MG63 (cell line): Measurements from ENCODE around the gene EFNA5. TPM values are rescaled to one million over a fixed set of nuclear protein-coding genes. Genes with fewer than 3 reads are reported as not detected.
A peak's percentile ranks its signal among the peaks of the same experiment; 100 is the strongest.

Source experiments
- DNase-seq: peaks from one replicate; pipeline ENCODE4 v3.0.0-alpha.2; 2020
- H3K27me3 ChIP-seq: fragments of 250-450 bp; sonication (Bioruptor Pico); 2 replicates; pipeline ENCODE4 v1.5.1; 2020; ENCODE audit warnings: mild to moderate bottlenecking, moderate library complexity
- H3K36me3 ChIP-seq: fragments of 250-450 bp; sonication (Bioruptor Pico); 2 replicates; pipeline ENCODE4 v1.5.1; 2020; ENCODE audit warnings: mild to moderate bottlenecking, moderate library complexity
- H3K4me3 ChIP-seq: fragments of 250-450 bp; sonication (Bioruptor Pico); 2 replicates; pipeline ENCODE4 v1.5.1; 2020; ENCODE audit warnings: mild to moderate bottlenecking, moderate library complexity
- H3K9me3 ChIP-seq: fragments of 250-450 bp; sonication (Bioruptor Pico); 2 replicates; pipeline ENCODE4 v1.5.1; 2020; ENCODE audit warnings: mild to moderate bottlenecking, moderate library complexity
- total RNA-seq: library from RNA; depleted of rRNA; stranded (reverse); fragments of >200 nt; shearing (Covaris generic); gene quantifications from 2 replicates; pipeline ENCODE4 v1.2.3, GENCODE V29; 2014; ENCODE audit warnings: low replicate concordance

The EFNA5 gene
- total RNA-seq, 1 experiment from 2014 or later: 0.56 TPM

DNA sequence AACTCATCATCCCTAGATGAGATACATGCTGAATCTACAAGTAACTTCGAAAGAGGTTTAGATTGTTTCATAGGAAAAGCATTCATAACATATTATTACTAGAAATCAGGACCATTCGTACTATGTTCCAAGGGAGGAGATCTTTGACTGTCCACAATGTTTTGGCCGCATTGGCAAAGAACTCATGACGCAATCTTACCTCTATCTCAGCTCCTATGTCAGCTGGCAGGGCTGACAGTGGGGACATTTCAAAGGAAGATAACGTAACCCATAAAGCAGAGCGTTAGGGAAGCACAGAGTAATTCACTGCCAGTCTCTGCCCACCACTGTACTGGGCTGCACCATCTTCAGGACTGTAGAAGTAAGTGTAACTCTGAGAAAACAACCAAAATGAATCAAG is 69.7 kb downstream of the EFNA5 start:
- H3K36me3 ChIP-seq: no peaks in the 10 kb centered on the region
- H3K9me3 ChIP-seq: no peaks in the 10 kb centered on the region
- DNase-seq: no peak
- H3K27me3 ChIP-seq: no peaks in the 10 kb centered on the region
- no peak overlapping the region for H3K4me3 ChIP-seq

DNA sequence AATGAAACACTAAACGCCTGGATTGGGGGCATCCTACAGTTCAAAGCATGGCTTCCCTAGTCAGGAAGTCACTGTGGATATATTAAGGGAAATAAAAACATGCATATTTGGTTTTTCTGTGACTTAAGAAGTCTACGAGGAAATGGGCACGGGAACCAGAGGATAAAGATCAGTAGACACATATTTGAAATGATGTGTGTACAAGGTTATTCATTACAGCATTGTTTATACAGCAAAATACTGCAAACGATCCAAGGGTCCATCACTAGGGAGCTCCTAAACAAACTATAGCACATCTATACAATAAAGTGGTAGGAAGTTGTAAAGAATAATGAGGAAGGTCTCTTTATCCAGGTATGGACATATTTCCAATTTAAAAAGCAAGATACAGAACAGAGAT is 71.8 kb downstream of the EFNA5 start:
- H3K9me3 ChIP-seq: no peaks in the 10 kb centered on the region
- H3K4me3 ChIP-seq: no peak overlapping the region
- H3K36me3 ChIP-seq: no peaks in the 10 kb centered on the region
- no peaks in the 10 kb centered on the region for H3K27me3 ChIP-seq
- no peak for DNase-seq

DNA sequence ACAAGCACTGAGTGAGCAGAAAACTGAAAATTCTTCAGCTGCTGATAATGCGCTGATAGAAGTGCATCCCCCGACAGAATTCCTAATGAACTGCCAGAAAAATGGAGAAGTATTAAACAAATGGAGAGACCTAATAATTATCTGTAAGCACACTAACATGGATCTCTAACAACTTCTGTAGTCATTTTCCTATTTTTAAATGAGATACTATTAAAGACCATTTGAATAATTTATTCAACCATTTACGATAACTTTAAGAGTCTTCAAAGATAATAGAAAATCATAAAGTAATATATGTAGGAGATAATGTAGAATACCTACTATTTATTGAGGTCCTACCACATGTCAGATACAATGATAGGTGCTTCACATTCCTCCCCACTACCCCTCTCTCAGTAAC is 72.9 kb downstream of the EFNA5 start:
- no peak for DNase-seq
- Histone ChIP-seq H3K4me3 (no peak overlapping the region), H3K36me3 (no peaks in the 10 kb centered on the region), H3K9me3 (no peaks in the 10 kb centered on the region), H3K27me3 (no peaks in the 10 kb centered on the region)

DNA sequence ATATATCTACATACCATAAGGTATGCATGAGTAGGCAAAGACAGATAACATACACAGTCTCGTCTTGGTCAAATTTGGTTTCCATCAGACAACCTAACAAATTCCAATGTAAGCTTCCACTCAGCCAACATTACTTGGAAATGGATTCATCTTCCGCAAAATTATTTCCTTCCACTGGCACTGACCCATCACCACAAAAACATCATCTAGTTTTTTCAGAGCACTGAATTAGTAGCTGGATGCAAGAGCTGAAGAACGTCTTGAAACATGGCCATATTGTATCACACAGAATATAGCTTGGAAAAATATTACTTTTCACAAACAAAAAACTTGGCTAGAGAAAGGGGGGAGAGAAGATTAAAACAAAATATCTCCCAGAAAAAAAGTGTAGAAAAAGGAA is 73.5 kb downstream of the EFNA5 start:
- Histone ChIP-seq H3K4me3 (no peak overlapping the region), H3K36me3 (no peaks in the 10 kb centered on the region), H3K9me3 (no peaks in the 10 kb centered on the region), H3K27me3 (no peaks in the 10 kb centered on the region)
- DNase-seq: no peak

DNA sequence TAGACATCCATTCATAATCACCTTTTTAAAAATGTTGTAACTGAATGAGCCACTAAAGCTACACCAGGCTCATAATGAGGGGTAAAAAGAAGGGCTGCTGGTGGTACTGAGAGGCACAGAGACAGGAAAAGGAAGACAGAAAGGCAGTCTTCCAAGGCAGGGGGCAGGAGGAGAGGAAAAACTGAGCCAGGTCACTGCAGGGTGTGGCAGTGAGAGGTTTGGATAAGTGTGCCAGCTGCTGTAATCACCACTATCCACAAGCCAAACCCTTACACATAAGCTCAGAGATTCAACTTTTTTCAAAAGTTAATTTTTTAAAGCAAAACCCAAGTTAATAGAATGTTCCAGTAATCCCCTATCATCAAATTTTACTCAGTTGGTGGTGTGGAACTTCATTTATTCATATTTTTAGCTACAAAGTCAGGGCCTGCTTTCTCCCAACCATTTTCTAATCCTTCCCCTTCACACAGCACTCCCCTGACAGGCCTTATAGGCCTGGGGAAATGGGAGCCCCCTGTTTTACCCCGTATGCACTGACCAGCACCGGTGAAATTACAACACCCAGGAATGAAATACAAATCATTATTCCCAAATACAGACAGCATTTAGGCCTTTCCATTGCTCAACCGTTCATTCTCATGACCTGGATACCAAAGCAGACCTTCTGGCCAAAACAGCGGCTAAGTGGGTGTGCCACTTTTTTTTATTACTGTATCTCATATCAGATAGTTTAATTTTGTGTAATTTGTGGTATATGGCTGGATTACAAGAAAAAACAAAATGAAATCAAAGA is 76.3 kb downstream of the EFNA5 start:
- no peaks in the 10 kb centered on the region for H3K36me3 ChIP-seq
- H3K9me3 ChIP-seq: no peaks in the 10 kb centered on the region
- H3K4me3 ChIP-seq: no peak overlapping the region
- peak; percentile 83 for DNase-seq
- no peaks in the 10 kb centered on the region for H3K27me3 ChIP-seq

- H3K27me3 ChIP-seq: no peaks in the 10 kb centered on the region
- no peak overlapping the region for H3K4me3 ChIP-seq
- DNase-seq: no peak
- no peaks in the 10 kb centered on the region for H3K36me3 ChIP-seq
- no peaks in the 10 kb centered on the region for H3K9me3 ChIP-seq
These were observed 77.7 kb downstream of the EFNA5 start for GRCh38 chr5:107593009-107593408.

DNA sequence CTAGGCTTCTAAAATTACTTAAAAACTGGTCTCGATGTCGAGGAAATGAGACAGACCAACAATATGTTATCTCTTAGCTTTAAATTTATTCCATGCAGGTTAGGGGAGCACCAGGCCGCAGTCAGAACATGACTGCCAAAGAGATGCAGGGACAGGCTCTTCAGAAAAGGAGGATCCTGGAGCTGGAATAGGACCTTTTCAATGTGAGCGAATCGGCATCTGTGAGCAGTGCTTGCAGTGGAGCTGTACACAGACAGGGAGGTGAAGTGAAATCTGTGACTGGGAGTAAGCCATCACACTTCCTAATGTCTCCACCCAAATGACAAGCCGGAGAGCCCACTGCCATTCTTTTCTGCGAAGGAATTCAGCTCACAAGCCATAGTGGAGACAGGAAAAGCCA is 78.2 kb downstream of the EFNA5 start:
- H3K27me3 ChIP-seq: no peaks in the 10 kb centered on the region
- no peaks in the 10 kb centered on the region for H3K36me3 ChIP-seq
- no peaks in the 10 kb centered on the region for H3K9me3 ChIP-seq
- no peak for DNase-seq
- H3K4me3 ChIP-seq: no peak overlapping the region

DNA sequence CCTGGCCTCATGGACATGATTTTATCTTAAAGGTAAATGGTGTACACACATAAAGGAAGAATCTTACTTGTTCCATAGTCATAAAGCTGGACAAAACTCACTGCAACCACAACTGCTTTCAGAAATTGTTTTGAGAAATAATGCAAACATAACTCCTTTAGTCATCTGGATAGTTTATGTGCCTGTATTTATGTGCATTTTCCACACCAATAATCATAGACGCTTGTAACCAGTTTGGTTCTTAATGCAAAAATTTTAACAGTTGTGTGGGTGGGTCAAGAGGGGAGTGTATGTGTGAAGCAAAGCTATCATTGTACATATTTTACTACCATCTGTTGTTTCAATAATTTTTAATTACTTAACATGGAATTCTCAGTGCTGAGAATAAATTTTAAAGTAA is 80.1 kb downstream of the EFNA5 start:
- Histone ChIP-seq H3K9me3 (no peaks in the 10 kb centered on the region), H3K36me3 (no peaks in the 10 kb centered on the region), H3K4me3 (no peak overlapping the region), H3K27me3 (no peaks in the 10 kb centered on the region)
- DNase-seq: no peak

DNA sequence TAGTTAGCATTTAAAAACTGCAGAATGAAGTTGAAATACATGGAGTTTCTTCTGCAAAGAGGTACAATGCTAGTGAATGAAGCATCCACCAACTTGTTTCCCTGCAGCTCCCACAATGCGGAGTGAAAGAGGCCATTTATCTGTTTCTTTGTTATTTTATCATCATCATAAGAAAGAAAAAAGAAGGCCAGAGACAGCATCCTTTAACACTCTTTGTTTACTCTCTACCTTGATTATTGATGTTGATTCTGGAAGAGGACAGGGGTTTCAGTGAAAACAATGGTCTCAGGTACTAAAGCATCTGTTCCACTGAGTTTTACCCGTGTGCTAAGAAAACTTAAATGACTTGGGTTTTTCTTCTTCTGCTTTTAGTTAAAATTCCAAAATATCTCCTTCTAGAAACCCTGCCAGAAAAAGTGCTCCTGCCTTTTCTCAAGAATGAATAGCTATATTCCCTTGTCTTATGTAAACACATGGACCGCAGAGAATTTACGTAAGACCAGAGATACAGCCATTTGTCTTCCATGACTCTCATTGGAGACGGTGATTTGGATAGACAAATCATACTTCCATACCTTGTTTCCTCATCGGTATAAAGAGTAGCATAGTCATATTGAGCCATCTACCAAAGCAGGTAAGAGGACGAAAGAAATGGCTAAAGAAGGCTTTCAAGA is 81.1 kb downstream of the EFNA5 start:
- DNase-seq: no peak
- no peak overlapping the region for H3K4me3 ChIP-seq
- H3K36me3 ChIP-seq: no peaks in the 10 kb centered on the region
- no peaks in the 10 kb centered on the region for H3K9me3 ChIP-seq
- H3K27me3 ChIP-seq: no peaks in the 10 kb centered on the region

DNA sequence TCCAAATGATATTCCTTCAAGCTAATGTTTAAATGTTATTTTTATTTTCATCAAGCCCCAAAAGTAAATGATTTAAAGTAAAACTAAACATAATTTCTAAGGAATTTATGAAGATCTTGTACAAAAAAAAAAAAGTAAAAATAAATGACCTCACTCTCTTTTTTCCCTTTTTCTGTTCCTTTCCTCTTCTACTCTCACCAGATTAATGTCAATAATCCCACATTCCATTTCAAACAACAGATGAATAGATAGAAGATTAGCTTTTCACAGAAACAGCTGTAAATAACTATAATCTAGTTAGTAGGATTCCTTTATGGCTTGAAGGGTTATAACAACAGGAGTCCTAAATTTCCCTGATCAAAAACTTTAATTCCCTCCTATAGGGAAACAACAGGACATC is 88.1 kb downstream of the EFNA5 start:
- no peak for DNase-seq
- H3K9me3 ChIP-seq: no peaks in the 10 kb centered on the region
- no peak overlapping the region for H3K4me3 ChIP-seq
- no peaks in the 10 kb centered on the region for H3K27me3 ChIP-seq
- no peaks in the 10 kb centered on the region for H3K36me3 ChIP-seq

DNA sequence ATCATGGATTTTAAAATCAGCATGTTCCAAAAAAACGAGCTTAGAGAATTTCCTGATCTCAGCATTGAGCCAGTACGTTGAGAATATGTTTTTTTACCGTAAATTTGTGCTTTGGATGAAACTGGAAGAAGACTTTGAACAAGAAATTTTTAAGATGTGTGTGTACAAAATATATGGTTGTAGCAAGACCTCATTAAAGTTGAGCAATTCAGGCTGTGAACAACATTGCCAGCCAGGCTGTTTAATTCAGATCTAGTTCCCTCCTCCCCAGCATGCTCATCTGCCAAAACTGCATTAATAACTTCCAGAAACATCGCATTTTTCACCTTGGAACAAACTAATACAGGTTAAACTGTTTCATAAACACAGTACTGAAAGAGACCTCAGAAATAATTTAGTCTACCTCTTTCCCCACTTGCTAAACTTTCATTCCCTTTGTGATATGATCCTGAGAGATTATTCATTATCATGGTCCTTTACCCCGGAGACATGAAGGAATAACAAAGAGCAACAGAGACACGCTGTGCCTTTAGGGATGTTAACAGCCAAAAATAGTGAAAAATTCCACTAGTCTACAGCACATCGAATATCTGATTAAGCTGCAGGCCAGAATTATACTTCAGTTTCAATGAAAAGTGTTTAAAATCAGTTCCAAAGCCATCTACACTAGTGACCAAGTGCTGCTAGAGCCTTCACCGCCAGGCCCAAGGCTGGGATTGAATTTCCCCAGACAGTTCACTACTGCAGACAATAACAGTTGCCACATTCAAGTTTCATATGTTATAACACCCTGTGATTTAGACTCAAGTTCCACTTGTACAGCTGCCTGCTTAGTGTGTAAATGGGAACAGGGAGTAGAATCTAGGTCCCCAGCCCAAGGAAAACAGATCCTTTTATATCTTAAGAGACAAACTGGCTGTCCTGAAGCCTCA is 89.6 kb downstream of the EFNA5 start:
- Histone ChIP-seq H3K36me3 (no peaks in the 10 kb centered on the region), H3K9me3 (no peaks in the 10 kb centered on the region), H3K4me3 (no peak overlapping the region), H3K27me3 (no peaks in the 10 kb centered on the region)
- DNase-seq: no peak

DNA sequence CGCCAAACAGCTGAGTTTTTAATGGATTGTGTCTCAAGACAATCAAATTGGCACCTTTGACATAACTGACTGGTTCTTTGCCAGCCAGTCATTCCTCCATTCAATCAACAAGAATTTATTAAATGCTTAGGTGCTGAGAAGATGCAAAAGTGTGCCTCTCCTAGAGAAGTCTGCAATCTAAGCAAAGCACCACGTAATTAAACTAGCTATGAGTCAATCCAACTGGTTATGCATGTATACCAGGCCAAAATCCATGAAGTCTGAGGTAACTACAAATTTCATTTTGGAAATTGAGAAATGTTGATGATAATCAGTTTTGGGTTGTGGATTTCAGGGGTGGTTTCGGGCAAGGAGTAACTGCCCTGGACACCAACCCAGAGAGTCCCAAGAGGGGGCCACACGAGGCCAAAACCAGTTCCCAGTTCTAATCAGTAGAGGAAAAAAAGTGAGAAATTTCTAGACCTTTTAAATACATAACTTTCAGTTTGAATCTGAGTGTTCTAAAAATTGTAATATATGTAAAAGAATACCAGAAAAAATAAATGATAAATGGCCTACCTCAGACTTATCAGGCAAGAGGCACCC is 92.6 kb downstream of the EFNA5 start:
- no peaks in the 10 kb centered on the region for H3K27me3 ChIP-seq
- H3K36me3 ChIP-seq: no peaks in the 10 kb centered on the region
- DNase-seq: no peak
- no peaks in the 10 kb centered on the region for H3K9me3 ChIP-seq
- H3K4me3 ChIP-seq: no peak overlapping the region

GRCh38 chr5:107577394-107577950 is 93.3 kb downstream of the EFNA5 start:
- H3K4me3 ChIP-seq: no peak overlapping the region
- H3K36me3 ChIP-seq: no peaks in the 10 kb centered on the region
- no peaks in the 10 kb centered on the region for H3K27me3 ChIP-seq
- DNase-seq: no peak
- no peaks in the 10 kb centered on the region for H3K9me3 ChIP-seq

DNA sequence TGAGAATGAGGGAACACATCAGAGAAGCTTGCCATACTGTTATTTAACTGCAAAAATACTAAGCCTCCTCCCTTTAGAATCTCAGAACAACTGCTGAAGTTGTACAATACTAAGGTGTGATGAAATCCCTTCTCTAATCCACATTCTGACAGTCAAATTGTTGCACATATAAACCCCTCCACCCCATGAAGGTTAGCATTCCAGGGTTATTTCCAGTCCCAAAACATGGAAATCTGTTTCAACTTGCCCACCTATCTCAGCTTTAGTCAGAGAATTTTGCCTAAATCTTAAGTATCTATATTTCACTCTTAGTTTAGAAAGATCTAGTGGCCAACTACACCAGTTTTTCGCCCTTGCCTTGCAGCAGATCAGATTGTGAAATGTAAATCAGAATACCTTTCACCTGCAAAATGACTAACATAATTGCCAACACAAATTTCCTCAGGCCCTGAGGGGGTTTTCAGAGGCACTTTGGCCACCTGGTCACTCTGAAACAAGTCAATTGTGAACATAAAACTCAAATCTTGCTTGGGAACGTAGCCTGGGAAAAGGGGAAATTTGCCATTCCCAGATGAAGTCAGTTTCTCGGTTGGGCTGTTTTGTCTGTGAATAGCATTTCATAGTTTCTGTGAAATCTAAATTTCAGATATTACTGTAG is 93.9 kb downstream of the EFNA5 start:
- Histone ChIP-seq H3K4me3 (no peak overlapping the region), H3K9me3 (no peaks in the 10 kb centered on the region), H3K36me3 (no peaks in the 10 kb centered on the region), H3K27me3 (no peaks in the 10 kb centered on the region)
- DNase-seq: no peak

GRCh38 chr5:107576155-107576554 is 94.6 kb downstream of the EFNA5 start:
- H3K27me3 ChIP-seq: no peaks in the 10 kb centered on the region
- H3K9me3 ChIP-seq: no peaks in the 10 kb centered on the region
- no peaks in the 10 kb centered on the region for H3K36me3 ChIP-seq
- no peak for DNase-seq
- H3K4me3 ChIP-seq: no peak overlapping the region

- Histone ChIP-seq H3K36me3 (no peaks in the 10 kb centered on the region), H3K4me3 (no peak overlapping the region), H3K9me3 (no peaks in the 10 kb centered on the region), H3K27me3 (no peaks in the 10 kb centered on the region)
- peak; percentile 50 for DNase-seq
These were observed 96.5 kb downstream of the EFNA5 start for GRCh38 chr5:107574287-107574686.
